ENCODE data around the gene CNTNAP2.

The CNTNAP2 gene

GRCh38 chr7:147296201-147296600 lies 1179.6 kb downstream of the CNTNAP2 start:
- DNase-seq = no peak

GRCh38 chr7:147296986-147297385 lies 1180.4 kb downstream of the CNTNAP2 start:
- no peak for DNase-seq

DNA sequence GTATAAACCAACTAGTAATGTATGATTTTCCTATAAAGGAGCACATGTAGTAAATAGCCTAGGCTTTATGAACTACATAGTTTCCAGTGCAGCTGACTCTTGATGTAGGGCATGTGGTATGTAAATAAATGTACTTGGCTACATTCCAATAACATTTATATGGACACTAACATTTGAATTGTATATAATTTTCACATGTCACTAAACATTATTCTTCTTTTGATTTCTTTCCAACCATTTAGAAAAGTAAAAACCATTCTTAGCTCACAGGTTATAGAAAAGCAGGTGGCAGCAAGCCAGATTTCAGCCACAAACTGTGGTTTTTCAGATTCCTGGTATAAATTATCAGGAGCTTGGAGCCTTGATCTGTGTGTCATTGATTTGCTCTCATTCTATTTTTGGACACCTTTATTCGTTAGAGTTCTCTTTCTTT lies 1182.0 kb downstream of the CNTNAP2 start:
- no peak for DNase-seq

DNA sequence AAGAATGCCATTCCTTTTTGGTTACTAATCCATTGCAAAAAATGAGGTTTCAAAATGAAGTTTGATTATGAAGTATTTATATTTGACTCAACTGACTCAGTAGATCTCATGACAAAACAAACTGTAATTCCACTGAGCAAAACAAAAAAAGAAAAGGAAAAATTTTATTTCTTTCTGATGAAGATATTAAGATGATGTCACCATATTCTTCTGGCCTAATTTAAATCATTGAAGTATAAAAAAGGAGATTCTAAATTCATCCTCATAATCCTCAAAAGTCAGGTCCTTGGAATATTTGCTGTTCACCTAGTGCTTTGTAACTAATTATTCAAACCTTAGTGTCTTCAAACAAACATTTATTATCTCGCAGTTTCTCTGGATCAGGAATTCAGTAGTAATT lies 1183.7 kb downstream of the CNTNAP2 start:
- DNase-seq = no peak

- DNase-seq = no peak
These were observed 1187.8 kb downstream of the CNTNAP2 start for GRCh38 chr7:147304376-147304775.

DNA sequence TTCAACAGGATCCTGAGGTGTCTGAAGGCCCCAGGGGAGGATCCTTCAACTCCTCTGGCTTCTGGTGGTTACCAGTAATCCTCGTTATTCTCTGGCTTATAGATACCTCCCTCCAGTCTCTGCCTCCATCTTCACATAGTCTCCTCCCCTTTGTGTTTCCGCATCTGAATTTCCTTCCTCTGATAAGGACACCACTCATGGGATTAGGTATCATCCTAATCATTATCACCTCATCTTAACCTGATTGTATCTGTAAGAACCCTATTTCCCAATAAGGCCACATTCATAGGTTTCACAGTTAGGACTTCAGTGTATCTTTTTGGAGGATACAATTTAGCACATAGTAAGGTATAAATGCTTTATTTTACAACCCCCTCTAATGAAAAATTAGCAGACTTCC lies 1189.2 kb downstream of the CNTNAP2 start:
- DNase-seq = no peak

GRCh38 chr7:147308539-147308938 lies 1191.9 kb downstream of the CNTNAP2 start:
- DNase-seq = no peak

GRCh38 chr7:147311336-147311735 lies 1194.7 kb downstream of the CNTNAP2 start:
- DNase-seq = no peak

DNA sequence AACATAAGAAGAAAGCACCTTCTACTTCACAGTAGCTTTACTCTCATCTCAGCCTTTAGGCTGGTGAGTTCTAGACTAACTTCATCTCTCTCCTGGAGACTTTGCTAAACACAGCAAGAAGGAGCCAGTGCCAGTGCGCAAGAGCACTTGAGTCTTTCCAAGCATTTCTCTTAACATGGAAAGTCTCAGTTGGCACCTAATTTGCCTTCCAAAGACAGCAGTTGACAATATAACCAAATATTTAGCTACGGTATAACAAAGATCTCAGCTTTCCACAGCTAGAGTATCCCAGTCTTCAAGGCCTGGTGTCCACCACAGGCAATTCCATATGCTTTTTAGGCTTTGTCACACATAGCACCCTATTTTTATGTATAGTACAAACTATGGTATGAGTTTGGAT lies 1204.9 kb downstream of the CNTNAP2 start:
- no peak for DNase-seq

GRCh38 chr7:147332988-147333387 lies 1216.4 kb downstream of the CNTNAP2 start:
- DNase-seq = no peak

DNA sequence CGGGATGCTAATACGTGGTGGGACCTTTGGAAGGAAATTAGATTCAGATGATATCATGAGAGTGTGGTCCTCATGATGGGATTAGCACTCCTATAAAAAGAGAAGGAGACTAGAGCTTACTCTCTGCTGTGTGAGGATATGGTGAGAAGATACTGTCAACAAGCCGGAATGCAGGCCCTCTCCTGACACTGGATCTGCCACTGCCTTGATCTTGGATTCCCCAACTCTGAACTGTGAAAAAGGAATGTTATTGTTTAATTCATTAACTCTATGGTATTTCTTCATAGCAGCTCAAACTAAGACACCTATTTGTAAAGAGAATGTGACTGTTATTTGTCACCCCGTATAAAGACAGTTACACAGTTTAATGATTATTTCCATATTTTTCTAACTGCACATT lies 1246.5 kb downstream of the CNTNAP2 start:
- no peak for DNase-seq

DNA sequence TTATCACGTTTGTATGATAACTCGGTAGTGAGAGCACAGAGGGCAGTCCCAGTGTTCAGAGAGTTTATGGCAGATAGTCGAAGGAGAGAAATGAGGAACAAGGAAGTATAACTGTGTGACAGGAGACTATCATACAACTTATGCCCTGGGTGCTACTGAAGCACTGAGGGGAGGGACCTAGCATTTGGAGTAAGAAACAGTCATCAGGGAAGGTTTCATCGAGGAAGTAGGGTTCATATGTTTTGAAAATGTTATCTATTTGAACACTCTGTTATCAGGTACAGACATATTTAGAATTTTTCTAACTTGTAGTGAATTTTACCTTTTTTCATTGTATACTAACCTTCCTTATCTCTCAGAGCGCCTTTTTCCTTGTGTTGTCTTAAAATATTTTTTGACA lies 1259.6 kb downstream of the CNTNAP2 start:
- DNase-seq = no peak

DNA sequence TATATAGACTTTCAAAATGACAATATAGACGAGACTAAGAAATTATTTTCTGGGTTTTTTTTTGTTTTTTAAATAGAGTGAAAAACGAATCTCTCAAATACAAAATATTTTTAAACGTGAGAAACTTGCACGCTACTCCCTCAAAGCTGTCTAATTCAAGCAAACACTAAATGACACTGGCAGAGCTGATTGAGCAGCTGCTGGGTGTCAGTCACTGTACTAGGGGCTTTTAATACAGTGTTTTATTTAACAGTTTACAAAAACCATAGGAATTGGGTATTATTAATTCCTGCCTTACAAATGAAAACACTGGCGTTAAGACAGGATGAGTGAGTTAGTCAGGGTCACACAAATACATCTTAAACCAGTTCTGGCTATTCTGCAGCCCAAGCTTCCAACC lies 1264.3 kb downstream of the CNTNAP2 start:
- DNase-seq = no peak

- no peak for DNase-seq
These were observed 1277.7 kb downstream of the CNTNAP2 start for GRCh38 chr7:147394329-147394728.

DNA sequence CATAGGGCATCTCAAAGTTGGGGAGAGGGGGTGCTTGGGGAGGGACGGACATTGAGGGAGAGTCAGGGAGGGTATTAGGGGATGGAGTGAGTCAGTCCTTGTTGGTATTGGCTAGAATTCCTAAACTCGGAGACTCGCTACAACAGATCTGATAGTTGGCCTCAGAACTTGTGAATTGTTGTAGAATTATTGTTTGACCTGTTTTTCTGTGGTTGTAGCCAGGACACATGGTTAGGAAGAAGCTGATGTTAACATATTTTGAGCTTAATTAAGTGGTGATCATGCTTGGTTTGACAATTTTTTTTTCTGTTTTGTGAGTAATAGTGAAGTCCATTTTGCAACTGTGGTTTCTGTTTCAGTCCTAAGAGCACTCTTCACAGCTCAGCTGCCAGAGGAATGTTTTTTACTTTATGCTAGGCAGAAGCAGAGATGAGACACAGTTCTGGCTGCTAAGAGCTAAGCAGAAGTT lies 1283.7 kb downstream of the CNTNAP2 start:
- no peak for DNase-seq

- DNase-seq = no peak
These were observed 1284.3 kb downstream of the CNTNAP2 start for GRCh38 chr7:147400925-147401324.

DNA sequence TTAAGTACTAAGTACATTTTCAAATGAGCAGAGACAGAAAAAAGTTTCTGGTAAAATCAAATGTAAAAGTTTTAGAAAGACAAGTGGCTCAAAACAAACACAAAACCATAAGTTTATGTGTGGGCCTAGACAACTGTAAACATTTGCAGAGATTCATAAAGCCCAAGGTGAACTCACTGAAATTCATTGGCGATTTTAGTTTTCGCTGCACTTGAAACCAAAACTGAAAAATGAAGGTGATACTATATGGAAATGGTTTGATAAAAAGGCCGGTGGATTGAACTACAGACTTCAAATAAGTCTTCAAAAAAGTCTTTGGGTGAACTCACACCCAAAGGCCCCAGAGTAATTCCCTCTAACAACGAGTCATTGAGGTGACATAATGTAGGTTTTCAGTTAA lies 1289.0 kb downstream of the CNTNAP2 start:
- no peak for DNase-seq

DNA sequence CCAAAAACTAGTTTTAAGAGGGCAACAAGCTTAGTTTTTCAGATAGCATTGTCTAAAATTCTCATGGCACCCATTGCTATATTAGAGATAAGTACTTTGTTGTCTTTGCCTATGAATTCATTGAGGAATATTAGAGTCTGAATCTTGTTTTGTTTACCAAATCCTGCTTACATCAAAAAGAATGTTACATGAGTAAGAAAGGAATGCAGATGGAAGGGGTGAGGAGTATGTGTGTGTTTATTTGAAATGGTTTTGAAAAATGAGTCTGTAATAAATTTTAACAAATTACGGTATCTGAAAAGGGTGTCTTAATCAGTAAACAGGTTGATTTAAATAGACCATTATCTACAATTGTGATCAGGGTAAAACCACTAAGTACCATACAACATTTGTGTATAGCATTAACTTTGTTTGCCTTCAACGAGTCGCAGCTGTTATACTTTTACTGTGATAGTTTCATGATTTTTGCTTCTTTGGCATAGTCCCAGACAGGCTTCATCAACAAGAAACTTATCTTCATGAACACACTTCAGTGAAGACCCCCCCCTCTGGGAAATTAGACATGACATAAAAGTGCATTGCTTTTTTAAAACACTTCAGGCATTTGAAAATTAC lies 1290.0 kb downstream of the CNTNAP2 start:
- no peak for DNase-seq

GRCh38 chr7:147411096-147411495 lies 1294.5 kb downstream of the CNTNAP2 start:
- DNase-seq = no peak

DNA sequence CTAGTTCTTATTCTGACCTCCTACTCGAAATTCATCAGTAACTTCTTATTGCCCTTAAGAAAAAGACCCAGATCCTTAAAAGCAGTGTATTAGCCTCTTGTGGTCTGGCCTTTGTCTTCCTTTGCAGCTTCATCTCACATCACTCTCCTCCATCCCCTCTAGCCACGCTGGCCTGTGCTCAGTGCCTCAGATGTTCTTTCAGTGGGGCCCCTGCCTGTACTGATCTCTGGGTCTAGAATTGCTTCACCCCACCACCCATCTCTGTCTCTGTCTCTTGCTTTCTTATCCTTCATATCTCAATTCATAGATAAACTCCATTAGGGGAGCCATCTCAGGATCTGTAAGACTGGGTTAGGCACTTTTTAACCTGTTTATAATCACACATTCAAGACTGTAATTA lies 1295.5 kb downstream of the CNTNAP2 start:
- no peak for DNase-seq

DNA sequence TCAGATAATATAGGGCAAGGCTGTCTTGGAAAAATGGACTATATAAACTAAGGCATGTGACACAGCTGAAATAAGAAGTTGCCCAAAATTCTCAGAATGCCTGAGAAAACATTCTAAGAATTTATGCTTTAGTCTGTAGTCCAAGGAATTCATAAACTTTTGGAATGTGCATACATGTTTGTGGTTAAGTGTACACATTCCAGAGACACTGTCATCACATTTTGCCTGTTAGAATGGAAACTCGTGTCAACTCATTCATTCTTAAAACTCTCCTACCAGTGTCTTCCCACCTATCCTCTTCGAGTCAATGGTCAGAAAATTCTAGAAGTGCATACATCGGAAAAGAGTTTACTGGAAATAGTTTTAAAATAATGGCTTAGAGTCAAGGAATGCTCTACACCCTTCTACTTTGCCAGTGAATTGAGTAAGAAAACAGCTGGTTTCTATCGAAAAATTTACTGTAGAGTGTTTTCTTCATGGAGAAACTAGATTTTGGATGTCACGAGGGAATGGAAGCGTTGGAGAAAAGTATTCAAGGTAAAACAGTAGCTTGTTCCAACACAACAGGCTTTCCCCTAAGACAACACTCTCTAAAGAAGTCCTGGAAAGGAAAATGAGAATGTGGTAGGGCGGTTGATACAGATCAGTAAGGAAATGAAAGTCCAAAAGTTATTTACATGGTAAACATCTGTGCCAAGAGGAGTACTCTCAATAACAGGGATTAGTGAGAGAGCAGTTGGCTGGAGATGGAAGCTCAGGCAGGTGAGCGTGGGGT lies 1296.4 kb downstream of the CNTNAP2 start:
- DNase-seq = no peak

GRCh38 chr7:147413557-147413870 lies 1296.9 kb downstream of the CNTNAP2 start:
- no peak for DNase-seq

DNA sequence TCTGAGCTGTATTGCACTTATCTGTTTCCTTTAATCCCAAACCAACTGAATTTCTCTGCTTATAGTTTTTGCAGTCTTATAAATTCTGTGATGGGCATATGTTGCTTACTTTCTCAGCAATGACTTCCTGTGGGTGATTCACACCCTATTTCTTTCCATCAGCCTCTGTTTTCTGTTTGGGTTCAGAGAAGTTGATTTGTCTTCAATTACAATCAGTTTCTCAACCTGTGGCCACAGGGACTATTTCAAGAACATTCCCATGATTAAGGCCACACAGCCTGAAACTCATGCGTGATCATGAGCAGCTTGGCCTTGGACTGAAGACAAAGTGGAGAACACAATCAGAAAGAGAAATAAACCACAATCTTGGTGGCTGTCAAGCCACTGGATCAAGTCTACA lies 1299.4 kb downstream of the CNTNAP2 start:
- no peak for DNase-seq

DNA sequence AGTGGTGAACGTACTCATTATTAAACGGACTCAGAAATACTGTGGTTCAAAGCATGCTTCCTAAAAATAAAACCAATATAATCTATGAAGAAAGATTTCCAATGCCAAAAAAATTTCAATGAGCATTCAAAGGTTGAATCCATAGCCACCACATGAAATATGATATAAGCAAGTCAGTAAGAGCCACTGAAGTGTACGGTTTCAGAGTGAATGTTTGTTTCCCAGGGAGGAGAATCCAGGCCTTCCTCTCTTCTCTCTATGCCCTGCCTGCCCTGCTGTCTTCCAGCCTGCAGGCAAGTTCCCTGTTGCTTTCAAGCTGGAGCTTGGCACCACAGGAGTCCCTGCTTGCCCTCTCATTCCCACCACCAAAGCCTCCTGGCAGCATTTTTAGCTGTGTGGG lies 1302.4 kb downstream of the CNTNAP2 start:
- DNase-seq = no peak

- no peak for DNase-seq
These were observed 1307.3 kb downstream of the CNTNAP2 start for GRCh38 chr7:147423875-147424274.

Measured in activated naive CD4-positive, alpha-beta T cell treated with anti-CD3 and anti-CD28 coated beads, Interleukin-2, amount 50 U/mL, for 16 hours (primary cell).